ENCODE measurements around the gene ZBTB39.

DNA sequence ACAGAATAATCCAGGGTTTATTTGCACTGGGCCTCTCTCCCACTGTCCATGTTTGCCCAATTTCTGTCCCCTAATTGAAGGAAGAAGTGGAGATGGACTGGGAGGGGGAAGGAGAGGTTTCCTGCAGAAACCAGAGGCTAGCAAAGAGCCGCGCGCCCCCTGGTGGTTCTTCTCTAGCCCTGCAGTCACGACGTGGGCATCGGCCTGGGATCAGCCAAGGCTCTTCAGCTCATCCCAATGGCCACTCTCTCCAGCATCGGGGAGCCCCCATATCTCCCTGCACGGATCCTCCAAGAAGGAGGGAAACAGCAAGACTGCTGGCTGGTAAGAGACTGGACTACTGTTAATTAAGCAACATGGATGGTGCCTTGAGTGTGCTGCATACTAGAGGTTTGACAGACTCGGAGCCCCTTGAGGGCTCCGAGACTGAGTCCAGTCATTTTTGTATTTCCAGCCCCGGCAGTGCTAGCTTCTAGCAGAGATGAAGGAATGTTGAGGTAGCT, 18.7 kb downstream of the ZBTB39 start:
- TF ChIP-seq, protein P1, sequence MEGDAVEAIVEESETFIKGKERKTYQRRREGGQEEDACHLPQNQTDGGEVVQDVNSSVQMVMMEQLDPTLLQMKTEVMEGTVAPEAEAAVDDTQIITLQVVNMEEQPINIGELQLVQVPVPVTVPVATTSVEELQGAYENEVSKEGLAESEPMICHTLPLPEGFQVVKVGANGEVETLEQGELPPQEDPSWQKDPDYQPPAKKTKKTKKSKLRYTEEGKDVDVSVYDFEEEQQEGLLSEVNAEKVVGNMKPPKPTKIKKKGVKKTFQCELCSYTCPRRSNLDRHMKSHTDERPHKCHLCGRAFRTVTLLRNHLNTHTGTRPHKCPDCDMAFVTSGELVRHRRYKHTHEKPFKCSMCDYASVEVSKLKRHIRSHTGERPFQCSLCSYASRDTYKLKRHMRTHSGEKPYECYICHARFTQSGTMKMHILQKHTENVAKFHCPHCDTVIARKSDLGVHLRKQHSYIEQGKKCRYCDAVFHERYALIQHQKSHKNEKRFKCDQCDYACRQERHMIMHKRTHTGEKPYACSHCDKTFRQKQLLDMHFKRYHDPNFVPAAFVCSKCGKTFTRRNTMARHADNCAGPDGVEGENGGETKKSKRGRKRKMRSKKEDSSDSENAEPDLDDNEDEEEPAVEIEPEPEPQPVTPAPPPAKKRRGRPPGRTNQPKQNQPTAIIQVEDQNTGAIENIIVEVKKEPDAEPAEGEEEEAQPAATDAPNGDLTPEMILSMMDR (IDR thresholded peaks at IDR 0.05; ENCODE audit: low read depth, low read length) = peak; percentile 96
- TF ChIP-seq POLR2A (IDR thresholded peaks at IDR 0.05; ENCODE audit: extremely low read depth, insufficient read length) (no peak), MYC (IDR thresholded peaks at IDR 0.05; ENCODE audit: low read depth, low read length) (no peak)
- TF ChIP-seq, protein P2, sequence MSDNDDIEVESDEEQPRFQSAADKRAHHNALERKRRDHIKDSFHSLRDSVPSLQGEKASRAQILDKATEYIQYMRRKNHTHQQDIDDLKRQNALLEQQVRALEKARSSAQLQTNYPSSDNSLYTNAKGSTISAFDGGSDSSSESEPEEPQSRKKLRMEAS (IDR thresholded peaks at IDR 0.05; ENCODE audit: low read depth, low read length) = no peak

Measured in NB4 (cell line).